ENCODE data around the gene GART.
"Not testable (repeated sequence)": the region's sequence is repeated elsewhere in the genome, so short reads cannot be mapped to it uniquely, and the experiment has no call there.

The GART gene

DNA sequence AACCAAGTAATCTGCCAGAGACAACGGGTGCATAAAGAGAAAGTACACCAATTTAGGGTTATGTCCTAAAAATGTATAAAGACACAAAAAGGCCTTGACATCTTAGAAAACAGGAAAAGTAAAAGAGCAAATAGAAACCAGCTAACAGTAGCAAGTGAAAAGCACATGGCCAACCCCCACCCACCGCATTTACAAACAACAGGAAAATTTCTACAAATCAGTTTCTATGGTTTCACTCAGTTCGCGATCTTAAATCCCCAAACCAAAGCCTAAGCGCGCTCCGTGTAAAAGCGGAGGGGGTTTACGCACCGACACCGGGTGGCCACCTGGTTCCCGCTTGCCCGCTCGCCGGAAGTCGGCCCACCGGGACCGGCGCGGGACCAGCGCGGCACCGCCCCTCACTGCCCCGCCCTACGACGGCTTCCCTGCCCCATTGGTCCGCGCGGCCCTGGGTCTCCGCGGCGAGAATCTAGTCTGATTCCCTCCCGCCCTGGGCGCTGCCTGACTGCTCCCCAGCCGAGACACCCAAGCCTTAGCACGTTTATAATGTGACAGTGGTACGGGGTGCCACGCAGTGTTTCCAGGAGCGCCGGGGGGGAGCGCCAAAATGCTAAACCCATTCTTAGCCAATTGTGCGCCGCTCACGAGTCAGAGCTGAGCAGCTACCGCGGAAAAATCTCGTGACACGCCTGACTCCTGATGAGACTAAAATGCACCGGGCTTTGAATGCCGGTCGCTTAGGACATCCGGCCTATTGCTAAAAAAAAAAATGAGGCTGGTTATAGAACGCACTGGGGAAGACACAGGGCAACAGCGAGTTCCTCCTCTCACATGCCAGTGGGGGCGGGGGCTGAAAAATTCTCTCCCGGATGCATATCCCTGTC lies at the start of gene GART:
TSS of gene GART (minus strand) at position 362 of the 884 bp plus-strand sequence. CDS start 2,802 bp downstream, outside the sequence.
- in situ Hi-C loops (cut with MboI; ENCODE audit: low sequenced_read_pairs): no loop called here

DNA sequence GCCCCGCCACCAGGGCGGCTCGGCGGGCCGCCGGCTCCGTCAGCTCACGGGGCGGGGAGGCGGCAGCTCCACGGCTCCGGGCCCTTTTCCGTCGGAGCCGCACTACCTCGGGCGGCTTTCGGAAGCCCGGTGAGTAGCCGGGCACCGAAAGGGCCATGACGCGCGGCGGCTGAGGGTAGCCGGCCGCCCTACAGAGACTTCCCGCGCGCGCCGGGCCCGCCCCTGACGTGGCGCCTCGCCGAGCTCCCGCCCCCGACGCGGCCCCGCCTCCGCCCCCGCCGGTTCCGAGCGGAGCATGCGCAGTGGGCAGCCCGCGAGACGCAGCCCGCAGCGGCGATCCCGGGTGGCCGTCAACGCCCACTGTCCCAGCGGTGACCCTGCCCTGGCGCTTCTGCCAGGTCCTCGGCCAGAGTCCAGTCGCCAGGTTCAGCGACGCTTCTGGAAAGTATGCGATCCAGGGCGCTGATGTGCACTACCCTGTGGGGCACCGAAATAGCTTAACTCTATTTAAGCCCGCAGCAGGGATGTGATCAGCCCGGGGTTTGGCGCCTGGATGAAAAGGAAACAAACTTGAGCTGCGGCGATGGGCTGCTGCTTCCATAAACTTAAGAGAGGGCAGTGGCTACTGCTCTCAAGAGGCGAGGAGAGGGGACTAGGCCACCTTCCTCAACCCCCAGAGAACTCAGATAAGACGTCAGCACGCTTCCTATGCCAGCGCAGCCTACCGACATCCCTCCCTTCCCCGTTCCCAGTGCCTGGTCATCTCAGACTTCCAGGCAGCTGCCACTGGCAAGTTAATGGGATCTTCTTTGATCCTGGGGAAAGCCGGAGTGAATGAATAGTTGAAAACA lies 46.8 kb upstream of the GART start, which contains the start of gene DONSON:
TSS of gene DONSON (minus strand) at position 200 of the 851 bp plus-strand sequence. CDS start at position 157, 43 bp downstream.
- in situ Hi-C loops (cut with MboI; ENCODE audit: low sequenced_read_pairs): no loop called here

DNA sequence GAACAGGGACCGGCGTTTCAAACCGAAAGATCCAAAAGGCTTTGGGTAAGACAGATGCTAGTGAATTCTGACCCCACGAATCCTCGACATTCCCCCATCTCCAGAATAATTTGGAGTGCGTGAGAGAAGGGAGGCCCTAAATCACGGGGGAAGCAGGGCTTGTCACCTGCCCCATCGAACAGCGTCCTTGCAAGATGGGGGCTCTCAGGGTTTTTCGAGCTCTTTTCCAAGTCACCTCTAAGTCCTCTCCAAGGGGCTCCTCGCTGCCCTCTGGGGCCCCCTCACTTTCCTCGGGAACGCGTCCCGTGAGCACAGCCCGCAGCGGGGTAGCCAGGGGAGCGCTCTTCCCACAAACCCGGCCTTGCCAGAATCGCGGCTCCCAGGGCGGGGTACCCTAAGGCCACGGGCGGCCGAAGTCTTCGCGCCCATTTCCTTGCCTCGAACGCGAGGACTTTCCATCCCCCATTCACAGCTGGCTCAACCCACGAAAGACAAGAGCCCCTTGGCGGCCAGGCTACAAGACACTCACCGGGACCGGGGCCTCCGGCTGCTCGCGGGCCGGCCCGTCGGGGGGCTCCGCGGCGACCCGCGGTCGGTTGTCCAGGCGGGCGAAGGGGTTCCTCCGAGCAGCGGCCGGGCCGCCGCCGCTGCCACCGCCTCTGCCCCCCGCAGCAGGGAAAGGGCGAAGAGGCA lies 46.0 kb upstream of the GART start:
- in situ Hi-C loops (cut with MboI; ENCODE audit: low sequenced_read_pairs): no loop called here

DNA sequence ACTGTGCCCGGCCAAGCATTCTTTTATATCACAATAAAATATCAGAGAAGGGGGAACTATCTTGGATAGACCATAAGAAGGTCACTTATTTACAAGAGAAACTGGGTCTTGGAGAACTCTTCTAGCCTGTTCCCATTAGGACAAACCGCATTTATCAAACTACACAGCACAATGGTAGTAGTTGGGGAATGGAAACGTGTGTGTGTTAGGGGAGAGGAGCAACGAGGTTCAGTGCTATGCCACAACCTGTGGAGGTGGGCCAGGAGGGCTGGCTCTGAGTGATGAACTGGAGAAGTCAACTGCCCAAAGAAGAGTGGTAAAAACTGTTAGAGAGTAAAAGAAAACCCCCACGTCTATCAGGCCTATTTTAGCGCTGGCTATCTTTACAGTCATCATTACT lies 45.0 kb upstream of the GART start:
- in situ Hi-C loops (cut with MboI; ENCODE audit: low sequenced_read_pairs): no loop called here

DNA sequence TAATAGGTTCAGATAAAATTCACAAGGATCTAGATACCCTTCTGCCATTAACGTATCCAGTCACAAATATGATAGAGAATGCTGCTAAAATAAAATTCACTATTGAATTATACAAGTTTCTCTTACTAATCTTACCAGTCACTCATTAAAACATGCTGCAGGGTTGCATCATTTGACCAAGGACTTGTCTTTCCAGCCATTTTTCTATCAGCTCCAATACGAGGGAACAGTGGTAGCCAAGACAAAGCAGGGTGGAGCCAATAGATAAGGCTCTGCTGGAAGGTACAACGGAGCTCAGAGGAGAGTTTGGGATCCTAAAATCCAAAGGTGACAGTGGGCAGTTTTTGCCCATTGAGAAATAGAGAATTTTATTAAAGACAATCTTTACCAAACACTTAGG lies 42.5 kb upstream of the GART start:
- in situ Hi-C loops (cut with MboI; ENCODE audit: low sequenced_read_pairs): no loop called here

DNA sequence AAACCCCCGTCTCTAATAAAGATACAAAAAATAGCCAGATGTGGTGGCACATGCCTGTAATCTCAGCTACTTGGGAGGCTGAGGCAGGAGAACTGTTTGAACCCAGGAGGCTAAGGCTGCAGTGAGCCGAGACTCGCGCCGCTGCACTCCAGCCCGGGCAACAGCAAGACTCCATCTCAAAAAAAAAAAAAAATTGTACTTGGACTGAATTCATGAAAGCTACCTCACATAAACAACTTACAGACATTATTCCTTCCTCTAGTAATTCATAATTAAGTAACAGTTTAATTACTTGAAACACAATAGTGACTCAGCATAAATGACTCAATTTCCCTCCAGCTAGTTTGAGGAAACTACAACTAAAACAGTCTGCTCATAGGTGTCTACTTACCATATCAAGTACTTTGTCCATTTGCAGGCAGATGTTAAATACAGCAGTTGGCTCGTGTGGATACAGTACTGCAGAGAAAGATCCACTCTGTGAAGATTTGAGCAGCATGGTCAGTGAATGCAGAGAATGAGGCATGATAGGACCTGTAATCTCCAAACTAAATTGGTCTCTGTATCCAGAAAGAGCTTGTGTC lies 37.1 kb upstream of the GART start:
- in situ Hi-C loops (cut with MboI; ENCODE audit: low sequenced_read_pairs): no loop called here

DNA sequence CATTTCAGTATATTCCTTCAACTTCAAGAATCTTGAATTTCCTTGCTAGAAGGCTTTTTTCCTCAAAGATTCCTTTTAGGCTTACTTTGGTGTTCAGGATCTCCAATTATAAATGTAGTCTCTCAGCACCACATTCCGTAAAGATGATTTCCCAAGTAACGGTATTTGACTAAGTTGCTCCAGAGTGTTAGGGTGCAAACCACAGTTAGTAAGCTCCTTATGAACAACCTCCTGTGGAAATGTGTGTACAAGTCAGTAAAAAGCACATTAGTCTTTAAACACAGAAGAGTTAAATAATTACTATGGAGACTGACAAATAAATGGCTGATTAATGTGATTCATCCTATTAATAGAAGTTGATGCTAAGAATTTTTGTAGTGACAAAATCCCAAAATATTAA lies 36.3 kb upstream of the GART start:
- in situ Hi-C loops (cut with MboI; ENCODE audit: low sequenced_read_pairs): no loop called here

DNA sequence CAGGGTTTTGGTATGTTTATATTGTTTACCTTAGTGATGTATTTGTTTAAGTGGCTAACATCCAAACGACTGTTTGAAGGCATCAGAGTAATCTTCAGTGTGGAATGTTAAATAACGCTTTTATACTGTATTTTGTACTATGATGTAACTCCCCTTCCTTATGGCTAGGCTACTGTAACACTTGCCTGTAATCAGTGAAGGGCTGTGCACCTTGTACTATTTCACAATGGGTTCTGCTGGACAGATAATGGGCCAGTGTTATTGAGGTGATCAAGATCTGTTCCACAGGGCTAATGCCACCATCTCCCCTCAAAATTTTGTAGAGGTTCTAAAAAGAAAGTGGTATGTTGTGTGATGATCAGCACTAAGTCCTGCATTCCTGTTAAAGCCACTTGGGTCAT lies 34.8 kb upstream of the GART start:
- in situ Hi-C loops (cut with MboI; ENCODE audit: low sequenced_read_pairs): not testable (repeated sequence)

DNA sequence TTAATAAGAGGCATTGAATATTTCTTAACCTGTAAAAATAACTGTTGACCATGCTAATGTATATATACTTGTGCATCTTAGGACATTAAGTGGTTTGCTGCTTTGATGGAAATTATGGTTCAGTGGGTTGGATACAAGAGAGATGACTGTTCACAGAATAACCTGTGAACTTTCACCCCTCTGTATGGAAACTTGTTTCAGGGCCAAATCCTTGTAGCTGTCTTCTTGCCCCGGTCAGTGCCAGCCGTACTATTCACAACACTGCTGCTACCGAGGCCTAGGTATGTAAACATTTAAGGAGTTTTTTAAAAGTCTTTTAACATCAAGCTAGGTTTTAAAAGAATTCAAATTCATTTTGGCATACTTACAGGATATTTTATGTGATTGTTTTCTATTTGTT lies 30.4 kb upstream of the GART start:
- in situ Hi-C loops (cut with MboI; ENCODE audit: low sequenced_read_pairs): no loop called here

DNA sequence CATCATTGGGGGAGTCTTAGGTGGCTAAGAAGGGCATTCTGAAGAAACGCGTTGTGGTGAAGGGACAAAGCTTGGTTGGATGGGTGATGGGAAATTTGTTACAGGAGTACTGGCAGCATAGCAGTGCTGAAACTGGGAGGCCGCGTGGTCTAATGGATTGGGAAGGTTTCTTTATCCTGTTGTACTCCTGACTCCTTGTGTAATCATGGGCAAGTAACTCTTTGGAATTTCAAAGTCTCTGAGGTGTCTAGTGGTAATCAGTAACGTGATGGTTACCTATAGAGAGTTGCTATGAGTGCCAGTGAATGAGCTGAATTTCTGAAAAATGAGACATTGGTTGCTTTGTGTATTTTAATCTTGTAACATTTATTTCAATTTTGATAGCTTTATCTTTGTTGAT lies 28.1 kb upstream of the GART start:
- in situ Hi-C loops (cut with MboI; ENCODE audit: low sequenced_read_pairs): no loop called here

DNA sequence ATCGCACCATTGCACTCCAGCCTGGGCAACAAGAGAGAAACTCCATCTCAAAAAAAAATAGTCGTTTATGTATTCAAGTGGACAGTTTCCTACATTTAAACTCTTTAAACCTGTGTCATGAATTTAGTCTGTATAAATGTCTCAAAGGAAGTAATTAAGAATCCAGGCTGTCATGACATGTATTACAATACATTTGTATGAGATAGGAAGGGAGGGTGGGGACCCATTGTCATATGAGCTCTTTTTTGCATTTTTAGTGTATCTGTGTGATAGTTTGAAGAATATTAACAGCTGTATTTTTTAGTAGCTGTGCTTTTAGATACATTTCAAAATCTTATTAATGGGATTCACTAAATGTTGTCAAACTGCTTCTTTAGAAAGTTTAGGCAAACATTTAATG lies 26.5 kb upstream of the GART start:
- in situ Hi-C loops (cut with MboI; ENCODE audit: low sequenced_read_pairs): no loop called here

DNA sequence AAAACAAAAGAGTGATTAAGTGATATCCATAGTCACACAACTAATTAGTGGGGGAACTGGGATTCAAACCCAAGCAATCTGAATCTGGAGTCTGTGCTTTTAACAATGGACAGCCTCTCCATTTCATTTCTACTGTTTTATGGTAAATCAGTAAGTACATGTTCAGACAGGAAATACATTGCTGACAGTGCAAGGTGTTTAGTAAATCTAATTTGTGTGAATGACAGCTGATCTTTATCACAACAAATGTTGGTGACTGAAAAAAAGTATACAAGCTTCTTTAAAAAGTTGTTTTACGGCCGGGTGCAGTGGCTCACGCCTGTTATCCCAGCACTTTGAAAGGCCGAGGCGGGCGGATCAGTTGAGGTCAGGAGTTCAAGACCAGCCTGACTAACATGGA lies 26.0 kb upstream of the GART start:
- in situ Hi-C loops (cut with MboI; ENCODE audit: low sequenced_read_pairs): no loop called here

DNA sequence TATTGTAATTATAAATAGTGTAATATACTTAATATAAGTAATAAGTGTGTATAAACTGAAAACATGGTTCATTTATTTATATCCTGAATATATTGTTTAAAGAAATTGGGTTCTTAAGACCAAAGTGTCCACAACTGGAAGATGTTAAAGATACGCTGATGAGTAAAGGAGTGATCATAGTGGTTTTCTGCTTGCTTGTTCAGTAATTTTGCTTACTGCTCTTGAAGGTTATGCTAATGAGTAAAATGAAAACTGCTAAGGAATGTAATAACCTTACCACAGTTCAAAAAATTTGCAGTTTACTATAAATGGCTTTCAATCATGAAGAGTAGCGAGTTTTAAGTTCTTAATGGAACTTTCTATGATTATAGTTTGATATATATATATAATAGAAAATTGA lies 24.6 kb upstream of the GART start:
- in situ Hi-C loops (cut with MboI; ENCODE audit: low sequenced_read_pairs): no loop called here

DNA sequence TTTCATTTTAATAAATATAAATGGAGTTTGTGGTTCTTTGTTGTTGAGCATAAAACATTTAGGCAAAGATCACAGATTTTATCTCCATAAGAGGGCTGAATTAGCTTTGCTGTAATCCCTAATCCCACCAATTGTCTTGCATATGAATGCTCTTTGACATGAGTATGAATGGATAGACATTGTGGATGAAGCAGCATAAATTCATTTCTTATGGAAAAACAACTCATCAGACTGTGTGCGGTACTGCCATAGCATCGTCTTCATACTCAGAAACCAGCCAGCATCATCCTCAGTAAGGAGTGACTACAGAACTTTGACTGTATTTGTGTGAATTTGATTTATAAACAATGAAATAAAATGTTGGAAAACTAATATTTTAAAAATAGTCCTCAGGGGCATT lies 20.5 kb upstream of the GART start:
- in situ Hi-C loops (cut with MboI; ENCODE audit: low sequenced_read_pairs): no loop called here

DNA sequence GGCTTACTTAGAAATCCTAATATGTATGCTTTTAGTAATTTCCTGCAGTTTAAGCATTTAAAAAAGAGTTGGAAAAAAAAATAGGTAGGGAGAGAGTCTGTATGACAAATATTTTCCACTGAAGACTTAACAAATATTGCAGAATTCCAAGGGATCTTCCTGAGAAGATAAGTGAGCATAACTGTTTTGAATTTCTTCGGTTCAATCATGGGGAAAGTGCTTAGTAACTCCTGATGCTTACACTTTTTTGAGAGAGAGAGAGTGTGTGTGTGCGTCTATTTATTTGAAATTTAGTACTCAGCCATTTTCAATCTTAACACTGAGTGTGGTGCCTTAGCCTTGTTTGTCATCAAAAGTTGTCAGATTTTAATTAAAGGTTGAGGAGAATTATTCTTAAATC lies 19.5 kb upstream of the GART start:
- in situ Hi-C loops (cut with MboI; ENCODE audit: low sequenced_read_pairs): no loop called here

DNA sequence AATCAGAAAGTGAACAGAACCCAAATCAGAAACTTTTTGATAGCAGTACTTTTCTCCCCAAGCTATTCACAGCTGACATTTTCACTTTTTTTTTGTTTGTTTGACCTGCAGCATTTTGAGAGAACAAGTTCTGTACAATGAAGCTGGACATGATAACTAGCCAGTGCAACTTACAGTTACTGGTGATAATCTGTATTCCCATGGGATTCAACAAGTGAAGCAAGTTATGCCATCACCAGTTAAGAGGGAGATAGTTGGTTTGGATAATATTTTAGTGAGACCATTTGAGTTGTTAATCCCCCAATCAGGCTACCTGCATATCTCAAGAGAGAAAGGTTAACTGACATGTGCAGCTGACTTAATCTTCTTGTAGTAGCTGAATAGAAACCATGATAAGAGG lies 19.0 kb upstream of the GART start:
- in situ Hi-C loops (cut with MboI; ENCODE audit: low sequenced_read_pairs): no loop called here

DNA sequence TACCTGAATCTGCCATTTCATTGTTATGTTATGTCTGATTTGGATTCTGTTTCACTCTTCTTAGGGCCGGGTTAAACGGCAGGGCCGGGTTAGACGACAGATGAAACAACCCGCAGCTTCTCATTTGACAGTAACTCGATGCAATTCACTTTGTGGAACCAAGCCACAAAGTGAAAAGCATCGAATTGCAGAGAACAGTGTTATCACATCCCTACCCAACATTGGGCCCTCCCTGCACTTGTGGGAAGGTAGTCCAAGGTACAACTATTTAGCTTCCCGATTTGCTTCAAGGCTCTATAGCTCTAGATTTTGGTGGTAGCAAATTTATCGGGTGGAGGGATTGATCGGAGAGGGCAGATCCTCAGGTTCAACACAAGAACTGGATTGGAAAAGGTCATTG lies 17.9 kb upstream of the GART start:
- in situ Hi-C loops (cut with MboI; ENCODE audit: low sequenced_read_pairs): no loop called here

DNA sequence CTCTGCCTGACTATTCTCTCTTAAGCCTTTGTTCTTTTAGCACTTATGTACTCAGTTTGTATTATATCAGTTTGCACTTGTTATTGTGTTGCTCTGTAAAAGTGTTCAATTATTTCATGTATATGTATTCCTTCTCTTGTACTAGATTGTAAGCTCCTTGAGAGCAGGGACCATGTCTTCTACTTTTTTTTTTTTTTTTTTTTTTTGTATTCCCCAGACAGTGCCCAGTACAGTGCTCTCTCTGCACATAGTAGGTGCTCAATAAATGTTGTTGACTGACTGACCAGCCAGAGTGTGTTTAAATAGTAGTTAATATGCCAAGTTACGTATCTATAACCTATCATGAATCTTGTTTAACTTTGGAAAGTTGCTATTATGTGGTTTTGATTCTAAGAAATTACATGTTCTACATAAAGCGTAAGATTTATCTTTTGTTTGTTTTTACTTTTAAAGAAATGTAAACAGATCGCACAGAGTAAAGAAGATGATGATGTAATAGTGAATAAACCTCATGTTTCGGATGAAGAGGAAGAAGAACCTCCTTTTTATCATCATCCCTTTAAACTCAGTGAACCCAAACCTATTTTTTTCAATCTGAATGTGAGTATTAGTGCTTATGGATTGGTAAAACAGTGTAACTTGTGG lies 17.0 kb upstream of the GART start:
- in situ Hi-C loops (cut with MboI; ENCODE audit: low sequenced_read_pairs): no loop called here

DNA sequence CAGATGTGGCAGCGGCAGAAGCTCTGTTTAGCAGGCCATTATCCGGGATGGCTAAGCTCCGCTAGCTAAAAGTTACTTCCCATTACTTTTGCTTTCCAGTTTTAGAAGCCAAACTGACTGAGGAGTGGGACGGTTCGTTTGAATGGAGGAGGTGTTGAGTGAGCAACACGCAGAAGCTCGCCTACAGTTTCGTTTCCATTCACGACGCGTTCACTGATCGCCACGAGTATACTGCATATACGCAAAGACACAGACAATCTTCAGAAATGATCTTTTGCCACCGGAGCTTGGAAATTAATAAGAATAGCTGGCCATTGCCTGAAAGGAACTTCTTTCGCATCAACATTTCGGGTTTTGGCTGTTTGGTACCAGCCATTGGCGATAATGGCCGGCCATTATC lies 15.5 kb upstream of the GART start:
- in situ Hi-C loops (cut with MboI; ENCODE audit: low sequenced_read_pairs): no loop called here

DNA sequence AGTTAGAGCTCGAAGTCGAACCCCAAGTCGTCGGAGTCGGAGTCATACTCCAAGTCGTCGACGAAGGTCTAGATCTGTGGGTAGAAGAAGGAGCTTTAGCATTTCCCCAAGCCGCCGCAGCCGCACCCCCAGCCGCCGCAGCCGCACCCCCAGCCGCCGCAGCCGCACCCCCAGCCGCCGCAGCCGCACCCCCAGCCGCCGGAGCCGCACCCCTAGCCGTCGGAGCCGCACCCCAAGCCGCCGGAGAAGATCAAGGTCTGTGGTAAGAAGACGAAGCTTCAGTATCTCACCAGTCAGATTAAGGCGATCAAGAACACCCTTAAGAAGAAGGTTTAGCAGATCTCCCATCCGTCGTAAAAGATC lies 13.0 kb upstream of the GART start:
- in situ Hi-C loops (cut with MboI; ENCODE audit: low sequenced_read_pairs): no loop called here

Data from HL-60/S4 treated with phorbol 12-myristate 13-acetate at 8.2 ng/mL for 4 days and 3 days (cell line).